Small intestine (tissue), 7 donors: ENCODE data around the gene BTG1. TPM values are rescaled to one million over a fixed set of nuclear protein-coding genes. Genes with fewer than 3 reads are reported as not detected.
"Not testable (repeated sequence)": the region's sequence is repeated elsewhere in the genome, so short reads cannot be mapped to it uniquely, and the experiment has no call there.

Source experiments
- DNase-seq, 2 donors: peaks; one replicate each; pipeline versions ENCODE4 v3.0.0 to v3.0.0-alpha.2; 2013
- FAIRE-seq: peaks from 2 replicates; lab custom pipeline; 2012; peaks lifted over from hg19 to GRCh38; lab: Jason Lieb, UNC
- H3K27ac ChIP-seq, 3 donors: one replicate each; pipeline ENCODE4 v1.5.1; 2013; ENCODE audit warnings: low read length in 2 of 3, mild to moderate bottlenecking in 2 of 3, control low read depth in 1 of 3, inconsistent platforms in 1 of 3, low read depth in 1 of 3, moderate library complexity in 1 of 3
- H3K27me3 ChIP-seq, 3 donors: one replicate each; pipeline ENCODE4 v1.6.1; 2013; ENCODE audit warnings: low read length in 3 of 3, inconsistent platforms in 1 of 3; ENCODE audit not compliant: control insufficient read depth in 3 of 3, insufficient read depth in 3 of 3
- H3K36me3 ChIP-seq, 3 donors: one replicate each; pipeline ENCODE4 v1.6.1; 2013; ENCODE audit warnings: low read length in 3 of 3, inconsistent platforms in 1 of 3, low read depth in 1 of 3, mild to moderate bottlenecking in 1 of 3, moderate library complexity in 1 of 3; ENCODE audit not compliant: control insufficient read depth in 3 of 3, insufficient read depth in 2 of 3
- H3K4me1 ChIP-seq, 3 donors: one replicate each; pipeline ENCODE4 v1.6.1; 2013; ENCODE audit warnings: low read length in 2 of 3, inconsistent platforms in 1 of 3, low read depth in 1 of 3, mild to moderate bottlenecking in 1 of 3, moderate library complexity in 1 of 3; ENCODE audit not compliant: control insufficient read depth in 3 of 3, insufficient read depth in 2 of 3
- H3K4me3 ChIP-seq, 3 donors: one replicate each; pipeline ENCODE4 v1.5.1; 2013; ENCODE audit warnings: low read length in 3 of 3, control low read depth in 1 of 3, inconsistent platforms in 1 of 3, low read depth in 1 of 3, mild to moderate bottlenecking in 1 of 3, moderate library complexity in 1 of 3
- H3K9me3 ChIP-seq, 2 donors: one replicate each; pipeline ENCODE4 v1.6.1; 2013; ENCODE audit warnings: low read depth in 1 of 2, low read length in 1 of 2; ENCODE audit not compliant: control insufficient read depth in 2 of 2, insufficient read depth in 1 of 2
- WGBS, 3 donors: extraction: QIAGEN DNeasy Blood & Tissue Kit; methylation state at CpG; one replicate each; pipeline ENCODE4 v1.1.7; 2013; 5-methylcytosine and 5-hydroxymethylcytosine counted together
- polyA plus RNA-seq, 4 donors: library from polyadenylated mRNA; stranded (reverse) in 3 of 4; unstranded in 1 of 4; fragments of 200-250 nt in 3 of 4; fragments of 120-200 nt in 1 of 4; gene quantifications; one replicate each; pipeline versions ENCODE4 v1.2.1 to v1.2.3, GENCODE V29; 2013
- donor health status: healthy with polysubstance abuse.
- donor health status: control.
- donor health status: control.
- donor health status: Bipolar disorder and iron deficiency.
- donor health status: healthy.

BTG1 gene
- polyA plus RNA-seq, 4 donors, result 38.8 to 61.1 (median 50.9) TPM

GRCh38 chr12:92135541-92135940 is 10.1 kb downstream of the BTG1 start:
- H3K4me3 ChIP-seq, H3K27me3 ChIP-seq, H3K9me3 ChIP-seq, H3K36me3 ChIP-seq, FAIRE-seq, DNase-seq: not testable (repeated sequence)
- Histone ChIP-seq H3K4me1 (peaks cover 11 to 44% (median 33%) of the 10 kb centered on the region in 3 donors), H3K27ac (peak overlapping the region in 2 of 3 donors; percentile 11 to 48)
- 85 to 93% (median 88%) methylated on average over 8 of the region's 8 CpGs for WGBS, 3 donors

- FAIRE-seq (no peak), DNase-seq (no peak)
- 46 to 56% (median 49%) methylated on average over 5 of the region's 5 CpGs for WGBS, 3 donors
- Histone ChIP-seq H3K9me3 (no peaks in the 10 kb centered on the region), H3K36me3 (peaks cover 2 to 3% (median 2%) of the 10 kb centered on the region in 3 donors), H3K27ac (peak overlapping the region in 1 of 3 donors; percentile 41), H3K27me3 (no peaks in the 10 kb centered on the region), H3K4me1 (peaks cover 11 to 42% (median 33%) of the 10 kb centered on the region in 3 donors), H3K4me3 (peak overlapping the region in 2 of 3 donors; percentile 6 to 23)
These were observed 10.9 kb downstream of the BTG1 start for GRCh38 chr12:92134638-92135274.

- DNase-seq, result no peak
- peaks cover 0 to 3% (median 2%) of the 10 kb centered on the region in 3 donors for H3K36me3 ChIP-seq
- H3K27me3 ChIP-seq, result no peaks in the 10 kb centered on the region
- peak overlapping the region in 1 of 3 donors; percentile 23 for H3K4me3 ChIP-seq
- H3K4me1 ChIP-seq, result peaks cover 11 to 39% (median 33%) of the 10 kb centered on the region in 3 donors
- FAIRE-seq, result no peak
- peak overlapping the region in 2 of 3 donors; percentile 41 to 45 for H3K27ac ChIP-seq
- H3K9me3 ChIP-seq, result no peaks in the 10 kb centered on the region
- 37 to 61% (median 51%) methylated on average over 3 of the region's 3 CpGs for WGBS, 3 donors
These were observed 11.6 kb downstream of the BTG1 start for GRCh38 chr12:92133795-92134637.

- no peaks in the 10 kb centered on the region for H3K9me3 ChIP-seq
- no peak overlapping the region for H3K27ac ChIP-seq
- no peak for FAIRE-seq
- H3K27me3 ChIP-seq, result no peaks in the 10 kb centered on the region
- DNase-seq, result no peak
- 0 to 13% (median 0%) methylated on average over 1 of the region's 1 CpG for WGBS, 3 donors
- peaks cover 11 to 31% (median 31%) of the 10 kb centered on the region in 3 donors for H3K4me1 ChIP-seq
- no peak overlapping the region for H3K4me3 ChIP-seq
- peaks cover 0 to 5% (median 3%) of the 10 kb centered on the region in 3 donors for H3K36me3 ChIP-seq
These were observed 12.5 kb downstream of the BTG1 start for GRCh38 chr12:92133171-92133570.

- Histone ChIP-seq H3K27me3 (no peaks in the 10 kb centered on the region), H3K4me3 (no peak overlapping the region), H3K36me3 (peaks cover 0 to 5% (median 5%) of the 10 kb centered on the region in 3 donors), H3K4me1 (peaks cover 11 to 24% (median 23%) of the 10 kb centered on the region in 3 donors), H3K9me3 (no peaks in the 10 kb centered on the region), H3K27ac (no peak overlapping the region)
- FAIRE-seq (no peak), DNase-seq (no peak)
- 77 to 88% (median 78%) methylated on average over 1 of the region's 1 CpG for WGBS, 3 donors
These were observed 13.4 kb downstream of the BTG1 start for GRCh38 chr12:92132288-92132687.

GRCh38 chr12:92130999-92131398 is 14.6 kb downstream of the BTG1 start:
- Histone ChIP-seq H3K27me3 (no peaks in the 10 kb centered on the region), H3K4me3 (no peak overlapping the region), H3K4me1 (peaks cover 9 to 19% (median 10%) of the 10 kb centered on the region in 3 donors), H3K27ac (no peak overlapping the region), H3K36me3 (peaks cover 0 to 5% (median 5%) of the 10 kb centered on the region in 3 donors), H3K9me3 (no peaks in the 10 kb centered on the region)
- 66 to 83% (median 74%) methylated on average over 4 of the region's 4 CpGs for WGBS, 3 donors
- DNase-seq (no peak), FAIRE-seq (no peak)

GRCh38 chr12:92129609-92130008 is 16.0 kb downstream of the BTG1 start:
- no peak overlapping the region for H3K27ac ChIP-seq
- no peak overlapping the region for H3K4me3 ChIP-seq
- no peaks in the 10 kb centered on the region for H3K27me3 ChIP-seq
- no peak for FAIRE-seq
- WGBS, 3 donors, result 95 to 100% (median 100%) methylated on average over 2 of the region's 2 CpGs
- no peaks in the 10 kb centered on the region for H3K9me3 ChIP-seq
- peaks cover 0 to 5% (median 5%) of the 10 kb centered on the region in 3 donors for H3K36me3 ChIP-seq
- no peak for DNase-seq
- H3K4me1 ChIP-seq, result peaks cover 6 to 15% (median 9%) of the 10 kb centered on the region in 3 donors

GRCh38 chr12:92128612-92129011 is 17.0 kb downstream of the BTG1 start:
- no peak for DNase-seq
- no peaks in the 10 kb centered on the region for H3K9me3 ChIP-seq

More at GRCh38 chr12:92128612-92129011, 17.0 kb downstream of the BTG1 start:
- H3K27me3 ChIP-seq, result no peaks in the 10 kb centered on the region
- H3K27ac ChIP-seq, result no peak overlapping the region
- H3K4me1 ChIP-seq, result peaks cover 4 to 7% (median 4%) of the 10 kb centered on the region in 3 donors
- no peak for FAIRE-seq
- peaks cover 0 to 5% (median 5%) of the 10 kb centered on the region in 3 donors for H3K36me3 ChIP-seq
- H3K4me3 ChIP-seq, result no peak overlapping the region
- WGBS, 3 donors, result 91 to 95% (median 92%) methylated on average over 1 of the region's 1 CpG
